GM04504 (cell line): ENCODE results near the gene SELENON.

Source experiments
- DNase-seq: peaks from one replicate; pipeline ENCODE4 v3.0.0-alpha.2; 2012; ENCODE audit warnings: low read depth

SELENON gene

GRCh38 chr1:25809929-25810328 is 9.9 kb downstream of the SELENON start:
- DNase-seq: no peak

- DNase-seq: no peak
Observed at GRCh38 chr1:25810341-25811299, 10.6 kb downstream of the SELENON start.

GRCh38 chr1:25811384-25812082 is 11.5 kb downstream of the SELENON start:
- no peak for DNase-seq

- no peak for DNase-seq
Observed at GRCh38 chr1:25813071-25813733, 13.2 kb downstream of the SELENON start.

- no peak for DNase-seq
Observed at GRCh38 chr1:25813734-25814471, 13.9 kb downstream of the SELENON start.

GRCh38 chr1:25814549-25815087 is 14.6 kb downstream of the SELENON start:
- no peak for DNase-seq

- DNase-seq: no peak
Observed at GRCh38 chr1:25815208-25816111, 15.5 kb downstream of the SELENON start.

GRCh38 chr1:25816112-25816718 is 16.2 kb downstream of the SELENON start:
- no peak for DNase-seq

- DNase-seq: no peak
Observed at GRCh38 chr1:25817840-25818501, 18.0 kb downstream of the SELENON start.

- DNase-seq: no peak
Observed at GRCh38 chr1:25818569-25818968, 18.6 kb downstream of the SELENON start.

GRCh38 chr1:25819491-25820246 is 19.7 kb downstream of the SELENON start, which contains the start of gene MTFR1L:
TSS of gene MTFR1L (plus strand) at chr1:25819954. CDS start at chr1:25823105, 3,151 bp downstream.
- peak; percentile 40 for DNase-seq

GRCh38 chr1:25820247-25821111 is 20.5 kb downstream of the SELENON start:
- peak; percentile 40 for DNase-seq

- DNase-seq: no peak
Observed at GRCh38 chr1:25821112-25821476, 21.1 kb downstream of the SELENON start.

GRCh38 chr1:25821630-25822091 is 21.7 kb downstream of the SELENON start:
- DNase-seq: no peak

GRCh38 chr1:25825605-25826004 is 25.6 kb downstream of the SELENON start:
- DNase-seq: no peak

GRCh38 chr1:25826571-25826970 is 26.6 kb downstream of the SELENON start:
- no peak for DNase-seq

- no peak for DNase-seq
Observed at GRCh38 chr1:25828491-25828890, 28.5 kb downstream of the SELENON start.

- no peak for DNase-seq
Observed at GRCh38 chr1:25829046-25829445, 29.1 kb downstream of the SELENON start.
